WI38 (cell line): ENCODE data around the gene SLC6A3.

ENCODE experiments used
- H3K4me3 ChIP-seq: 2 replicates; pipeline ENCODE4 v1.5.1; 2011; ENCODE audit warnings: low read depth, mild to moderate bottlenecking, control low read depth, low read length
- CTCF ChIP-seq: IDR thresholded peaks from 2 replicates; pipeline ENCODE4 v1.5.1; 2012; ENCODE audit warnings: low read depth, mild to moderate bottlenecking, control low read depth, low read length

SLC6A3 gene

GRCh38 chr5:1386274-1386717 is 58.9 kb downstream of the SLC6A3 start:
- peak overlapping the region; percentile 46 for H3K4me3 ChIP-seq
- TF ChIP-seq CTCF, result no peak

- H3K4me3 ChIP-seq, result peak overlapping the region; percentile 46
- no peak for TF ChIP-seq CTCF
Measured at GRCh38 chr5:1385395-1386273, 59.6 kb downstream of the SLC6A3 start.

GRCh38 chr5:1384521-1384920 is 60.7 kb downstream of the SLC6A3 start:
- H3K4me3 ChIP-seq, result no peak overlapping the region
- no peak for TF ChIP-seq CTCF

GRCh38 chr5:1383886-1384401 is 61.3 kb downstream of the SLC6A3 start:
- no peak overlapping the region for H3K4me3 ChIP-seq
- no peak for TF ChIP-seq CTCF

- H3K4me3 ChIP-seq, result no peak overlapping the region
- TF ChIP-seq CTCF, result no peak
Measured at GRCh38 chr5:1383344-1383743, 61.9 kb downstream of the SLC6A3 start.

GRCh38 chr5:1382248-1382700 is 63.0 kb downstream of the SLC6A3 start:
- no peak for TF ChIP-seq CTCF
- H3K4me3 ChIP-seq, result no peak overlapping the region
